GM12865 (cell line): ENCODE measurements around the gene HAVCR2.

Experiments
- DNase-seq: peaks from one replicate; pipeline ENCODE4 v3.0.0; 2010; ENCODE audit warnings: low read depth
- H3K4me3 ChIP-seq: 2 replicates; pipeline ENCODE4 v1.5.1; 2011; ENCODE audit warnings: mild to moderate bottlenecking, low read depth, low read length, control low read depth
- TF ChIP-seq, protein P1 (sequence below): IDR thresholded peaks from 2 replicates; pipeline ENCODE4 v1.5.1; 2011; ENCODE audit warnings: low read length, control low read depth, low read depth, inconsistent platforms; ENCODE audit not compliant: insufficient read depth; ENCODE audit errors: missing control alignments

Gene HAVCR2

DNA sequence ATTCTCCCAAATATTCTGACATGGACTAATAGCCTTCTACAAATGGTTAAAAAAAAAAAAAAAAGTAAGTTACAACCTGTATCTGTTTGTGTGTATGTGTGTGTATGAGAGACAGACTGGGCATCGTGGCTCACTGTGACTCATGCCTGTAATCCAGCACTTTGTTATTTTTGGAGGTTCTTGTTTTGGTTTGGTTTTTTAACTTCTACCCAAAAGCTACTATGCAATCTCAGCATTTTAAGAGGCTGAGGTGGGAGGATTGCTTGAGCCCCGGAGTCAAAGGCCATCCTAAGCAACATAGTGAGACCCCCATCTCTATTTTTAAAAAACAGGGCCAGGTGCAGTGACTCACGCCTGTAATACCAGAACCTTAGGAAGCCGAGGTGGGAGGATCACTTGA is 32.3 kb downstream of the HAVCR2 start:
- peak; percentile 53 for DNase-seq
- no peak overlapping the region for H3K4me3 ChIP-seq
- TF ChIP-seq, protein P1, sequence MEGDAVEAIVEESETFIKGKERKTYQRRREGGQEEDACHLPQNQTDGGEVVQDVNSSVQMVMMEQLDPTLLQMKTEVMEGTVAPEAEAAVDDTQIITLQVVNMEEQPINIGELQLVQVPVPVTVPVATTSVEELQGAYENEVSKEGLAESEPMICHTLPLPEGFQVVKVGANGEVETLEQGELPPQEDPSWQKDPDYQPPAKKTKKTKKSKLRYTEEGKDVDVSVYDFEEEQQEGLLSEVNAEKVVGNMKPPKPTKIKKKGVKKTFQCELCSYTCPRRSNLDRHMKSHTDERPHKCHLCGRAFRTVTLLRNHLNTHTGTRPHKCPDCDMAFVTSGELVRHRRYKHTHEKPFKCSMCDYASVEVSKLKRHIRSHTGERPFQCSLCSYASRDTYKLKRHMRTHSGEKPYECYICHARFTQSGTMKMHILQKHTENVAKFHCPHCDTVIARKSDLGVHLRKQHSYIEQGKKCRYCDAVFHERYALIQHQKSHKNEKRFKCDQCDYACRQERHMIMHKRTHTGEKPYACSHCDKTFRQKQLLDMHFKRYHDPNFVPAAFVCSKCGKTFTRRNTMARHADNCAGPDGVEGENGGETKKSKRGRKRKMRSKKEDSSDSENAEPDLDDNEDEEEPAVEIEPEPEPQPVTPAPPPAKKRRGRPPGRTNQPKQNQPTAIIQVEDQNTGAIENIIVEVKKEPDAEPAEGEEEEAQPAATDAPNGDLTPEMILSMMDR = no peak

DNA sequence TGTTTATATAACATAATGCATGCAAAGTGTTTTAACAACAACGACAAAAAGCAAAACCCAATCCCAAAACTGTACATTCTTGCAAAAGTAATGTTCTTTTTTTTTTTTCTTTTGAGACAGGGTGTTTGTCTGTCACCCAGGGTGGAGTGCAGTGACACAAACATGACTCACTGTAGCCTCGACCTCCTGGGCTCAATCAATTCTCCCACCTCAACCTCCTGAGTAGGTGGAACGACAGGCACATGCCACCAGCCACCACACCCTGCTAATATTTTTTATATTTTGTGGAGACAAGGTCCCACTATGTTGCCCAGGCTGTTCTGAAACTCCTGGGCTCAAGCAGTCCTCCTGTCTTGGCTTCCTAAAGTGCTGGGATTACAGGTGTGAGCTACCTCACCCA is 36.3 kb downstream of the HAVCR2 start:
- DNase-seq = no peak
- TF ChIP-seq, protein P1 = no peak

DNA sequence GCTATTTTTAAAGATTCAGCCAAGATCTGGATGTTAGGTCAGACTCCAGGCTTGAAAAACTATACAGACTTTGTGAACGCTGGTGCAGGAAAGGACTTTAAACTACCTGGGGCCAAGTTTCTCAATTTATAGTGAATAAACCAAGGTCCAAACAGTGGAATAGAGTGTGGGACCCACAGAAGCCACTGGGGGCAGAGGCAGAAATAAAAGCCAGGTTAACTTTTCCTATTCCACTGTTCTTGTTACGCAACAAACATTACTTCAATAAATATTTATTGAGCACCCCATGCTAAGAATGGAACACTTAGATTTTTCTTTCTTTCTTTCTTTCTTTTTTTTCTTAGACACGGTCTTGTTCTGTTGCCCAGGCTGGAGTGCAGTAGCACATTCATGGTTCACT is 38.9 kb downstream of the HAVCR2 start:
- no peak for DNase-seq
- TF ChIP-seq, protein P1 = no peak
- H3K4me3 ChIP-seq = no peak overlapping the region

More for the DNA sequence above, 36.3 kb downstream of the HAVCR2 start:
- H3K4me3 ChIP-seq = no peak overlapping the region

DNA sequence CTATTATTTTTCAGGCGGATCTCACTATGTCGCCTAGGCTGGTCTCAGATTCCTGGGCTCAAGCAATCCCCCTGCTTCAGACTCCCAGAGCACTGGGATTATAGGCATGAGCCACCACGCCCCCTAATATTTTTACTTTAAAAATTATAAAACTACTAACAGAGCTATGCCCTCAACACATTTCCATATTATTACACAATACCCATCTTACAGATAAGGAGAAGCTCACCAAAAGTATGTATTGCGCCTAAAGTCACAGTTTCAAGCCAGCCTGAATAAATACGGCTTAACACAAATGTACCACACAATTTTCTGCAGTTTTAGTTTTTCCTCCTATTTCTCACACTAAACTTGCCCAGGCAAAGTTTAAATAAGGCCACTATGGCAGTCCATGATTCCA is 40.1 kb downstream of the HAVCR2 start:
- TF ChIP-seq, protein P1 = no peak
- H3K4me3 ChIP-seq = no peak overlapping the region
- DNase-seq = no peak

DNA sequence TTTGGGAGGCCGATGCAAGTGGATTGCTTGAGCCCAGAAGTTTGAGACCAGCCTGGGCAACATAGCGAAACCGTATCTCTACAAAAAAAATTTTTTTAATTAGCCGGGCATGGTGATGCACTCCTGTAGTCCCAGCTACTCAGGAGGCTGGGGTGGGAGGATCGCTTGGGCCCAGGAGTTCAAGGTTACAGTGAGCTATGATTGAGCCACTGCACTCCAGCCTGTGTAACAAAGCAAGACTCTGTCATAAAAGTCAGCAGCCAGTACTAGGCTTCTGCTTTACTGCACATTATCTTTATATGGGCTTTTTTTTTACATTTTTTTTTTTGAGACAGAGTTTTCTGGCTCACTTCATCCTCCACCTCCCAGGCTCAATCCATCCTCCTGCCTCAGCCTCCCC is 40.5 kb downstream of the HAVCR2 start:
- TF ChIP-seq, protein P1 = no peak
- no peak overlapping the region for H3K4me3 ChIP-seq
- no peak for DNase-seq

DNA sequence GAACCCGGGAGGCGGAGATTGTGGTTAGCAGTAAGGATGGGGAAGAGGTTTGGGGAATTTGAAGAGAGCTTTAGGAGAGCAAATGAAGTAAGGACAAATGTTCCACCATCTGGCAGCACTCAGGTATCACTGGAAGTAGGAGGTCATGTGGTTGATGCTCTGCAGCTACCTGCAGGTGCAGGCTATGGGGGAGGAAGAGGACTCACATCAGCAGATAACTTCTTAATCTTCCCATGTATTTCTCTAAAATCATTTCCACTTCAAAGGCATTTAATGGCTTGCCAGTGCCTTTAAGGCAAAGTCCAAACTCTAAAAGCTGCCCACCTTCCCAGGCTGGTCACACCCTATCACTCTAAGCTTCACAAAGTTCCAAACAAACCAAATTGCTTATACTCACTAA is 41.8 kb downstream of the HAVCR2 start:
- H3K4me3 ChIP-seq = no peak overlapping the region
- TF ChIP-seq, protein P1 = no peak
- DNase-seq = no peak

DNA sequence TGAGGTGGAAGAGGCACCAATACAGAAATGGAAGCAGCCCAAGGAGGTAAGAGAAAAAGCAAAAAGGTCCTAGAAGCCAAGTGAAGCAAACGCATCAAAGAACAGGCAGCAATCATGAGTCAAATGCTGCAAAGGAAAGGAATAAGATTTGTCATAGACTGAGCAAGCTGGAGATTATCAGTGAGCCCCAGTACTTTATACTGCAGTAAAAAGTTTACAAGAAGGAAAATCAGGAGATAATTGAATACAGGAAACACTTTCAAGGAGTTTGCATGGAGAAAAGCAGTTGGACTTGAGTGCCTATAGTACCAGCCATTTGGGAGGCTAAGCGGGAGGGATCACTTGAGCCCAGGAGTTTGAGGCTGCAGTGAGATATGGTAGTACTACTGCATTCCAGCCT is 42.8 kb downstream of the HAVCR2 start:
- TF ChIP-seq, protein P1 = no peak
- H3K4me3 ChIP-seq = no peak overlapping the region
- DNase-seq = no peak
